Transverse colon (tissue), 4 donors: ENCODE results near the gene TANGO6.

Experiments used
- EP300 ChIP-seq: sonication (generic); formaldehyde crosslinking; IDR thresholded peaks from one replicate; pipeline ENCODE4 v1.6.1; 2017; ENCODE audit warnings: antibody characterized with exemption, low read depth
- POLR2A ChIP-seq: fragments of 450-650 bp; IDR thresholded peaks from one replicate; pipeline ENCODE4 v1.6.1; 2016; ENCODE audit warnings: antibody characterized with exemption, mild to moderate bottlenecking, moderate library complexity
- POLR2AphosphoS5 ChIP-seq, 3 donors: sonication (generic); formaldehyde crosslinking; IDR thresholded peaks; one replicate each; pipeline ENCODE4 v1.6.1; 2016; ENCODE audit warnings: antibody characterized with exemption in 3 of 3
- TF ChIP-seq, protein P1 (sequence below), 5 experiments: fragments of 200-600 bp in 3 of 5; fragments of 450-650 bp in 2 of 5; sonication (generic) in 3 of 5; IDR thresholded peaks; 1 replicate in 2 of 5; 2 replicates in 3 of 5; pipeline ENCODE4 v1.5.1; 2016 to 2017; ENCODE audit warnings: antibody characterized with exemption in 5 of 5, inconsistent platforms in 3 of 5, mild to moderate bottlenecking in 2 of 5, moderate library complexity in 1 of 5

DNA sequence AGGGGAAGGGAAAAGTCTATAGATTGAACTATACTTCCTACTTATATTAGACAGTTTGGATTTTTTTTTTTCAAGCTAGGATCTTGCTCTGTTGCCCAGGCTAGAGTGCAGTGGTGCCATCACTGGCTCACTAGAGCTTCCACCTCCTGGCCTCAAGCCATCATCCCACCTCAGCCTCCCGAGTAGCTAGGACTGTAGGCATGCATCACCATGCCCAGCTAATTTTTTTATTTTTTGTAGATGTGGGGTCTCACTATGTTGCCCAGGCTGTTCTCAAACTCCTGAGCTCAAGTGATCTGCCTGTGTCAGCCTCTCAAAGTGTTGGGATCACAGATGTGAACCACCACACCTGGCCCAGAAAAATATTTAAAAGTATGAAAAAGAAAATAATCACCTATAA, 141.1 kb downstream of the TANGO6 start:
- TF ChIP-seq, protein P1, sequence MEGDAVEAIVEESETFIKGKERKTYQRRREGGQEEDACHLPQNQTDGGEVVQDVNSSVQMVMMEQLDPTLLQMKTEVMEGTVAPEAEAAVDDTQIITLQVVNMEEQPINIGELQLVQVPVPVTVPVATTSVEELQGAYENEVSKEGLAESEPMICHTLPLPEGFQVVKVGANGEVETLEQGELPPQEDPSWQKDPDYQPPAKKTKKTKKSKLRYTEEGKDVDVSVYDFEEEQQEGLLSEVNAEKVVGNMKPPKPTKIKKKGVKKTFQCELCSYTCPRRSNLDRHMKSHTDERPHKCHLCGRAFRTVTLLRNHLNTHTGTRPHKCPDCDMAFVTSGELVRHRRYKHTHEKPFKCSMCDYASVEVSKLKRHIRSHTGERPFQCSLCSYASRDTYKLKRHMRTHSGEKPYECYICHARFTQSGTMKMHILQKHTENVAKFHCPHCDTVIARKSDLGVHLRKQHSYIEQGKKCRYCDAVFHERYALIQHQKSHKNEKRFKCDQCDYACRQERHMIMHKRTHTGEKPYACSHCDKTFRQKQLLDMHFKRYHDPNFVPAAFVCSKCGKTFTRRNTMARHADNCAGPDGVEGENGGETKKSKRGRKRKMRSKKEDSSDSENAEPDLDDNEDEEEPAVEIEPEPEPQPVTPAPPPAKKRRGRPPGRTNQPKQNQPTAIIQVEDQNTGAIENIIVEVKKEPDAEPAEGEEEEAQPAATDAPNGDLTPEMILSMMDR (IDR thresholded peaks at IDR 0.05): no peak
- TF ChIP-seq POLR2A: no peak
- no peak for TF ChIP-seq POLR2AphosphoS5 (IDR thresholded peaks at IDR 0.05)
- TF ChIP-seq EP300: no peak
